ENCODE results near the gene CPTP. TPM values are rescaled to one million over a fixed set of nuclear protein-coding genes. Genes with fewer than 3 reads are reported as not detected.

The CPTP gene
- total and polyA plus RNA-seq, 2 of the 13 experiments (the other 11 are each of a cell fraction or from before 2014, with no cell fraction given): 5.5 to 9.3 TPM

DNA sequence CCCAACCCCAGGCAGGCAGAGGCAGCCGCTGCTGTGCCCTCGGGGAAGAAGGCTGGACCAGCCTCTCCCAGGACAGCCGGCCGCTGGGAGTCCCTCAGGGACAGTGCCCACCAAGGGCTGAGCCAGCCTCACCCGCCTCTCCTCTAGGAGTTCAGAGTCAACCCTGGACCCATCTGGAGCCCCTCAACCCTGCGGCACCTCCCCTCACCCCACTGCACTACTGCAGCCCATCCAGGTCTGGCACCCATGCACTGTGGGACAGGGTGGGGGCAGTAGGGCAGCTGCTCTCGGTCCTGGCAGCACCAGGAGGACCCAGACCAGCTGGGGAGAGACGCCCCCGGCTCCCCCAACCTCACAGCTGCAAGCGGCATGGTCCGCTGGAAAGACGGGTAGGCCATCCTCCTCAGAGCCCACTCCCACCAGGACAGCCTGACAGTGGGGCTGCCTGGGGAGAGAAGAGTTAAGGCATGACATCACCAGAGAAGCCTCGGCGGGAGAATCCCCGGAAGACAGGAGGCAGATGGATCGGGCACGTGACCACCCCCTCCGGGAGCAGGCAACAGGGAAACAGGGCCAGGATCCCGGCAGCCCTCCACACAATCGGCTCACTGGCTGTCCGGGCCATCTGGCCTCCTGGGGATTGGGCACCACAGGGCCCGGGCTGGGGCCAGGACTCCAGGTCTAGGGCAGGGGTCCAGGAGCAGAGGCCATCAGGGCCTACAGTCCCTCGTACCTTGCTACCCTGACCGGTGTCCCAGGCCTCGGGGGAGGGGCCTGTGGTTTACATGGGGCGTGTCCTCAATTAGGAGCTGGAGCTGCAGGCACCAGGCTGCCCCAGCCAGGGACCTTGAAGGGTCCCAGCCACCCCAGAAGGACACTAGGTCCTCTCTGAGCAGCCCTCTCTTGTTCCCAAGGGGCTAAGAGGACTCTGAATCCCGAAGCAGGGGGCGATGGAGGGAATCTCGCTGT lies 20.0 kb upstream of the CPTP start (continued):
- TF ChIP-seq MIER3 (CRISPR knock-in tag; IDR thresholded peaks at IDR 0.05; ENCODE audit: borderline replicate concordance) (no peak), PCBP2 (optimal IDR thresholded peaks at IDR 0.05; ENCODE audit: low read depth, low read length, poor library complexity, severe bottlenecking) (no peak), ELF3 (CRISPR knock-in tag; IDR thresholded peaks at IDR 0.05) (no peak), ZMYM3 (CRISPR knock-in tag; IDR thresholded peaks at IDR 0.05) (no peak), ZNF343 (CRISPR knock-in tag; IDR thresholded peaks at IDR 0.05) (no peak), ZNF737 (CRISPR knock-in tag; IDR thresholded peaks at IDR 0.05; ENCODE audit: borderline replicate concordance) (no peak), ATF7-NPFF (CRISPR knock-in tag; IDR thresholded peaks at IDR 0.05; ENCODE audit: low read depth) (no peak), ZNF260 (CRISPR knock-in tag; IDR thresholded peaks at IDR 0.05; ENCODE audit: borderline replicate concordance, low read depth) (no peak), ZFP37 (CRISPR knock-in tag; IDR thresholded peaks at IDR 0.05; ENCODE audit: borderline replicate concordance) (no peak), ZNF709 (CRISPR knock-in tag; IDR thresholded peaks at IDR 0.05) (no peak), JDP2 (CRISPR knock-in tag; IDR thresholded peaks at IDR 0.05; ENCODE audit: borderline replicate concordance) (no peak), CHD4 (IDR thresholded peaks at IDR 0.05; ENCODE audit: borderline replicate concordance, low read length) (no peak), ZNF33A (CRISPR knock-in tag; IDR thresholded peaks at IDR 0.05; ENCODE audit: borderline replicate concordance) (no peak), SRF (IDR thresholded peaks at IDR 0.05; ENCODE audit: low read depth, low read length) (no peak), ZNF354B (CRISPR knock-in tag; IDR thresholded peaks at IDR 0.05) (0 out of 2 replicates have a peak, but pooled peaks have one; percentile 33), POLR2G (IDR thresholded peaks at IDR 0.05; ENCODE audit: low read depth, low read length) (no peak; the same call in 1 of the 2 replicates), GZF1 (CRISPR knock-in tag; IDR thresholded peaks at IDR 0.05) (no peak), HNRNPLL (IDR thresholded peaks at IDR 0.05; ENCODE audit: low read depth, low read length, poor library complexity, severe bottlenecking) (no peak)
- TF ChIP-seq, protein P1, sequence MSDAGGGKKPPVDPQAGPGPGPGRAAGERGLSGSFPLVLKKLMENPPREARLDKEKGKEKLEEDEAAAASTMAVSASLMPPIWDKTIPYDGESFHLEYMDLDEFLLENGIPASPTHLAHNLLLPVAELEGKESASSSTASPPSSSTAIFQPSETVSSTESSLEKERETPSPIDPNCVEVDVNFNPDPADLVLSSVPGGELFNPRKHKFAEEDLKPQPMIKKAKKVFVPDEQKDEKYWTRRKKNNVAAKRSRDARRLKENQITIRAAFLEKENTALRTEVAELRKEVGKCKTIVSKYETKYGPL (CRISPR knock-in tag; IDR thresholded peaks at IDR 0.05): no peak
- TF ChIP-seq, protein P2, sequence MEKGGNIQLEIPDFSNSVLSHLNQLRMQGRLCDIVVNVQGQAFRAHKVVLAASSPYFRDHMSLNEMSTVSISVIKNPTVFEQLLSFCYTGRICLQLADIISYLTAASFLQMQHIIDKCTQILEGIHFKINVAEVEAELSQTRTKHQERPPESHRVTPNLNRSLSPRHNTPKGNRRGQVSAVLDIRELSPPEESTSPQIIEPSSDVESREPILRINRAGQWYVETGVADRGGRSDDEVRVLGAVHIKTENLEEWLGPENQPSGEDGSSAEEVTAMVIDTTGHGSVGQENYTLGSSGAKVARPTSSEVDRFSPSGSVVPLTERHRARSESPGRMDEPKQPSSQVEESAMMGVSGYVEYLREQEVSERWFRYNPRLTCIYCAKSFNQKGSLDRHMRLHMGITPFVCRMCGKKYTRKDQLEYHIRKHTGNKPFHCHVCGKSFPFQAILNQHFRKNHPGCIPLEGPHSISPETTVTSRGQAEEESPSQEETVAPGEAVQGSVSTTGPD (CRISPR knock-in tag; IDR thresholded peaks at IDR 0.05): no peak
- TF ChIP-seq, protein P3, sequence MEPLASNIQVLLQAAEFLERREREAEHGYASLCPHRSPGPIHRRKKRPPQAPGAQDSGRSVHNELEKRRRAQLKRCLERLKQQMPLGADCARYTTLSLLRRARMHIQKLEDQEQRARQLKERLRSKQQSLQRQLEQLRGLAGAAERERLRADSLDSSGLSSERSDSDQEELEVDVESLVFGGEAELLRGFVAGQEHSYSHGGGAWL (CRISPR knock-in tag; IDR thresholded peaks at IDR 0.05): no peak
- TF ChIP-seq, protein P4, sequence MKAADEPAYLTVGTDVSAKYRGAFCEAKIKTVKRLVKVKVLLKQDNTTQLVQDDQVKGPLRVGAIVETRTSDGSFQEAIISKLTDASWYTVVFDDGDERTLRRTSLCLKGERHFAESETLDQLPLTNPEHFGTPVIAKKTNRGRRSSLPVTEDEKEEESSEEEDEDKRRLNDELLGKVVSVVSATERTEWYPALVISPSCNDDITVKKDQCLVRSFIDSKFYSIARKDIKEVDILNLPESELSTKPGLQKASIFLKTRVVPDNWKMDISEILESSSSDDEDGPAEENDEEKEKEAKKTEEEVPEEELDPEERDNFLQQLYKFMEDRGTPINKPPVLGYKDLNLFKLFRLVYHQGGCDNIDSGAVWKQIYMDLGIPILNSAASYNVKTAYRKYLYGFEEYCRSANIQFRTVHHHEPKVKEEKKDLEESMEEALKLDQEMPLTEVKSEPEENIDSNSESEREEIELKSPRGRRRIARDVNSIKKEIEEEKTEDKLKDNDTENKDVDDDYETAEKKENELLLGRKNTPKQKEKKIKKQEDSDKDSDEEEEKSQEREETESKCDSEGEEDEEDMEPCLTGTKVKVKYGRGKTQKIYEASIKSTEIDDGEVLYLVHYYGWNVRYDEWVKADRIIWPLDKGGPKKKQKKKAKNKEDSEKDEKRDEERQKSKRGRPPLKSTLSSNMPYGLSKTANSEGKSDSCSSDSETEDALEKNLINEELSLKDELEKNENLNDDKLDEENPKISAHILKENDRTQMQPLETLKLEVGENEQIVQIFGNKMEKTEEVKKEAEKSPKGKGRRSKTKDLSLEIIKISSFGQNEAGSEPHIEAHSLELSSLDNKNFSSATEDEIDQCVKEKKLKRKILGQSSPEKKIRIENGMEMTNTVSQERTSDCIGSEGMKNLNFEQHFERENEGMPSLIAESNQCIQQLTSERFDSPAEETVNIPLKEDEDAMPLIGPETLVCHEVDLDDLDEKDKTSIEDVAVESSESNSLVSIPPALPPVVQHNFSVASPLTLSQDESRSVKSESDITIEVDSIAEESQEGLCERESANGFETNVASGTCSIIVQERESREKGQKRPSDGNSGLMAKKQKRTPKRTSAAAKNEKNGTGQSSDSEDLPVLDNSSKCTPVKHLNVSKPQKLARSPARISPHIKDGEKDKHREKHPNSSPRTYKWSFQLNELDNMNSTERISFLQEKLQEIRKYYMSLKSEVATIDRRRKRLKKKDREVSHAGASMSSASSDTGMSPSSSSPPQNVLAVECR (CRISPR knock-in tag; IDR thresholded peaks at IDR 0.05; ENCODE audit: borderline replicate concordance): no peak; the same call in 1 of the 2 replicates
